Smooth muscle cell (in vitro differentiated cells): ENCODE results near the gene GNRH2. TPM values are rescaled to one million over a fixed set of nuclear protein-coding genes. Genes with fewer than 3 reads are reported as not detected.
"Not testable (repeated sequence)": the region's sequence is repeated elsewhere in the genome, so short reads cannot be mapped to it uniquely, and the experiment has no call there.

Source experiments
- DNase-seq: peaks from one replicate; lab custom pipeline; 2025; ENCODE audit not compliant: unreplicated experiment; lab: John Stamatoyannopoulos, UW
- H2AFZ ChIP-seq: fragments of 200-600 bp; sonication (generic); 2 replicates; pipeline ENCODE4 v1.6.0; 2016; ENCODE audit warnings: antibody characterized with exemption, low read depth, mild to moderate bottlenecking
- H3F3A ChIP-seq: fragments of 200-600 bp; sonication (generic); 2 replicates; pipeline ENCODE4 v1.6.0; 2017; ENCODE audit warnings: antibody characterized with exemption, low read depth
- H3K27ac ChIP-seq: fragments of 200-600 bp; sonication (generic); 2 replicates; pipeline ENCODE4 v1.5.1; 2016; ENCODE audit warnings: low read depth, mild to moderate bottlenecking
- H3K27me3 ChIP-seq: fragments of 200-600 bp; sonication (generic); 2 replicates; pipeline ENCODE4 v1.6.1; 2016; ENCODE audit warnings: low read depth, mild to moderate bottlenecking
- H3K36me3 ChIP-seq: fragments of 200-600 bp; sonication (generic); 2 replicates; pipeline ENCODE4 v1.5.1; 2016; ENCODE audit warnings: low read depth
- H3K4me1 ChIP-seq: fragments of 200-600 bp; sonication (generic); 2 replicates; pipeline ENCODE4 v1.5.1; 2016; ENCODE audit warnings: low read depth
- H3K4me2 ChIP-seq: fragments of 200-600 bp; sonication (generic); 2 replicates; pipeline ENCODE4 v1.6.0; 2016; ENCODE audit warnings: mild to moderate bottlenecking
- H3K4me3 ChIP-seq: fragments of 200-600 bp; sonication (generic); 2 replicates; pipeline ENCODE4 v1.5.1; 2016; ENCODE audit warnings: mild to moderate bottlenecking
- H3K79me2 ChIP-seq: fragments of 200-600 bp; sonication (generic); 2 replicates; pipeline ENCODE4 v1.6.0; 2016; ENCODE audit warnings: low read depth, mild to moderate bottlenecking
- H3K9ac ChIP-seq: fragments of 200-600 bp; sonication (generic); 2 replicates; pipeline ENCODE4 v1.6.0; 2016; ENCODE audit warnings: low read depth
- H3K9me3 ChIP-seq: fragments of 200-600 bp; sonication (generic); replicated peaks from 2 replicates; pipeline ENCODE4 v1.5.1; 2016; ENCODE audit warnings: low read depth
- H4K20me1 ChIP-seq: fragments of 200-600 bp; sonication (generic); 2 replicates; pipeline ENCODE4 v1.6.0; 2016; ENCODE audit warnings: low read depth
- CTCF ChIP-seq: fragments of 200-600 bp; sonication (generic); IDR thresholded peaks from 2 replicates; pipeline ENCODE4 v1.5.1; 2017; ENCODE audit warnings: borderline replicate concordance, mild to moderate bottlenecking, antibody characterized with exemption; ENCODE audit not compliant: insufficient read depth, poor library complexity, severe bottlenecking
- WGBS: methylation state at CpG from one replicate; pipeline ENCODE4 v1.1.7; 2016; ENCODE audit warnings: low lambda C conversion rate; 5-methylcytosine and 5-hydroxymethylcytosine counted together
- polyA plus RNA-seq: library from polyadenylated mRNA; unstranded; fragments of >200 nt; fragmentation: Nextera tagmentation; extraction: Ambion mirVana; gene quantifications from 2 replicates; pipeline ENCODE4 v1.2.1, GENCODE V29; 2016
- total RNA-seq: library from RNA; depleted of rRNA; stranded (reverse); fragments of >200 nt; gene quantifications from 2 replicates; pipeline ENCODE4 v1.2.3, GENCODE V29; 2014

GNRH2 gene
- total and polyA plus RNA-seq, 2 experiments from 2014 or later = not detected

DNA sequence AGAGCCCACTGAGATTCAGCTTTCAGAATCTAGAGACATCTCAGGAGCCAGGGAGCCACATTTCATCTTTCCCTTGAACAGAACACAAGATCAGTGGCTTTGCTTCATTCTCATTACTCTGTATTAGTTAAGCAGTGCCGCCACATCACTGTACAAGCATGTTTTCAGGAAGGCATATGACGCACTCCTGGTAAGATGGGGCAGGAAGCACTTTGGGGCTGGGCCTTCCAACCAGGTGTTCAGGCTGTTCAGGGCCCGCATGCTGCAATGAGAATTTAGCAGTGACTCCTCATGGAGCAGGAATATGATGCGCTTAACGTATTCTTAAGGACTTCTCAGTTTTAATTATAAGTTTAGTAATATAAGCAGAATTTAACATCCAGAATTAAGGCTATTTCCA lies 29.7 kb upstream of the GNRH2 start:
- WGBS = 99% methylated on average over 5 of the region's 5 CpGs
- H3K36me3 ChIP-seq = peaks cover 6% of the 10 kb centered on the region
- H2AFZ ChIP-seq = no peak overlapping the region
- H4K20me1 ChIP-seq = peaks cover 19% of the 10 kb centered on the region
- TF ChIP-seq CTCF = no peak
- no peaks in the 10 kb centered on the region for H3K27me3 ChIP-seq
- H3K4me3 ChIP-seq = no peak overlapping the region
- H3K4me2 ChIP-seq = no peak overlapping the region
- H3K4me1 ChIP-seq = no peaks in the 10 kb centered on the region
- H3K27ac ChIP-seq = no peak overlapping the region
- no peaks in the 10 kb centered on the region for H3K79me2 ChIP-seq
- H3K9me3 ChIP-seq = no peaks in the 10 kb centered on the region
- DNase-seq = no peak
- H3F3A ChIP-seq = peaks cover 4% of the 10 kb centered on the region
- H3K9ac ChIP-seq = no peak overlapping the region

GRCh38 chr20:3014179-3014578 lies 29.2 kb upstream of the GNRH2 start:
- Histone ChIP-seq H3K36me3 (peaks cover 6% of the 10 kb centered on the region), H4K20me1 (peaks cover 19% of the 10 kb centered on the region), H3K27me3 (no peaks in the 10 kb centered on the region), H3K9ac (no peak overlapping the region), H3K9me3 (no peaks in the 10 kb centered on the region), H3F3A (peaks cover 4% of the 10 kb centered on the region), H3K4me3 (no peak overlapping the region), H3K4me1 (no peaks in the 10 kb centered on the region), H3K4me2 (no peak overlapping the region), H3K79me2 (no peaks in the 10 kb centered on the region), H3K27ac (no peak overlapping the region), H2AFZ (no peak overlapping the region)
- TF ChIP-seq CTCF = no peak
- 95% methylated on average over 7 of the region's 7 CpGs for WGBS
- no peak for DNase-seq

- peaks cover 19% of the 10 kb centered on the region for H4K20me1 ChIP-seq
- H3F3A ChIP-seq = peaks cover under 1% of the 10 kb centered on the region
- H3K79me2 ChIP-seq = no peaks in the 10 kb centered on the region
- DNase-seq = no peak
- no peak overlapping the region for H3K4me2 ChIP-seq
- no peak for TF ChIP-seq CTCF
- WGBS = 98% methylated on average over 3 of the region's 3 CpGs
- H3K9ac ChIP-seq = no peak overlapping the region
- no peak overlapping the region for H2AFZ ChIP-seq
- no peak overlapping the region for H3K4me3 ChIP-seq
- H3K36me3 ChIP-seq = peaks cover 6% of the 10 kb centered on the region
- H3K27ac ChIP-seq = no peak overlapping the region
- H3K4me1 ChIP-seq = no peaks in the 10 kb centered on the region
- no peaks in the 10 kb centered on the region for H3K9me3 ChIP-seq
- no peaks in the 10 kb centered on the region for H3K27me3 ChIP-seq
These were observed 28.8 kb upstream of the GNRH2 start for GRCh38 chr20:3014662-3015061.

- H3K4me2 ChIP-seq, H3K9ac ChIP-seq, DNase-seq, H3F3A ChIP-seq, H3K79me2 ChIP-seq, H2AFZ ChIP-seq, H3K9me3 ChIP-seq, H3K36me3 ChIP-seq, H3K4me1 ChIP-seq, H3K27me3 ChIP-seq, H3K4me3 ChIP-seq, H3K27ac ChIP-seq: not testable (repeated sequence)
- whole genome bisulfite sequencing = 96% methylated on average over 5 of the region's 5 CpGs
- H4K20me1 ChIP-seq = peaks cover 19% of the 10 kb centered on the region
These were observed 28.1 kb upstream of the GNRH2 start for GRCh38 chr20:3015302-3015701.
